ENCODE measurements around the gene ATP11A. TPM values are rescaled to one million over a fixed set of nuclear protein-coding genes. Genes with fewer than 3 reads are reported as not detected.

Gene ATP11A
- total and polyA plus RNA-seq, 9 of the 15 experiments (the other 6 are each of a cell fraction or from before 2014, with no cell fraction given), result 0.38 to 34.2 (median 4.2) TPM

DNA sequence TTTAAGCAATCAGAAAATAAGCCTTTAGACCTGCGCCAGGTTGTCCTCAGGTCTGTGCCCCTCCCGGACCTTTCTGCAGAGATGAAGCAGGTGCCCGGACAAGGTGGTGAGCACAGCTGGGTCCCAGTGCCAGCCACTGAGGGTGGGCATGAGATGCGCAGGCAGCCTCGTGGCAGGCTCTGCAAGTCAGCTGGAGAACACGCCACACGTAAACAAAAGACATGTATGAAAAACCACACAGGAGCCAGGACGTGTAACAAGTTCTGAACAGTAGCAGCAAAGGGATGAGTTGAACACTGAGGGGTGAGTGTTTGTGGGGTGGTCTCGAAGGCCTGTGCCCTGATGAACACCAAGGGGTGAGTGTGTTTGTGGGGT, 210.4 kb downstream of the ATP11A start:
- H3K9me3 ChIP-seq (replicated peaks; ENCODE audit: control insufficient read depth, insufficient read depth, low read depth, low read length), result no peaks in the 10 kb centered on the region
- ATAC-seq, result no peak
- H3K4me3 ChIP-seq, result no peak overlapping the region
- H3K27me3 ChIP-seq (ENCODE audit: control insufficient read depth in 2 of 2, insufficient read depth in 2 of 2, low read length in 2 of 2), result peaks cover 32 to 89% of the 10 kb centered on the region in 2 experiments
- no peak overlapping the region for H3K4me2 ChIP-seq (ENCODE audit: insufficient read depth, low read length)
- POLR2A ChIA-PET, result no interaction called here
- in situ Hi-C loops (cut with MboI), result no loop called here
- no peaks in the 10 kb centered on the region for H3K9me1 ChIP-seq (ENCODE audit: control insufficient read depth, insufficient read depth, low read length)
- H3K9ac ChIP-seq (ENCODE audit: insufficient read depth in 1 of 2, low read depth in 2 of 2, low read length in 2 of 2), result no peak overlapping the region
- no peak for FAIRE-seq
- CTCF ChIA-PET (ENCODE audit: low intra/inter-chr PET ratio), result no interaction called here
- no peaks in the 10 kb centered on the region for H3K79me2 ChIP-seq (ENCODE audit: control insufficient read depth, insufficient read depth, low read length)
- intact Hi-C loops (cut with micrococcal nuclease), result no loop called here
- no peak overlapping the region for H3K27ac ChIP-seq (ENCODE audit: extremely low read depth, low read depth, low read length)
- no peak for TF ChIP-seq PCBP1 (IDR thresholded peaks at IDR 0.05; ENCODE audit: low read depth, low read length, poor library complexity, severe bottlenecking)
- no peak for TF ChIP-seq ATF2 (CRISPR knock-in tag; IDR thresholded peaks at IDR 0.05)
- no peak for TF ChIP-seq HCFC1 (IDR thresholded peaks at IDR 0.05; ENCODE audit: low read depth, low read length)
- no peak for TF ChIP-seq PRDM10 (IDR thresholded peaks at IDR 0.05; ENCODE audit: partially characterized antibody)
- H4K20me1 ChIP-seq (replicated peaks; ENCODE audit: control insufficient read depth, insufficient read depth, low read length), result peaks cover 4% of the 10 kb centered on the region; the same call in 1 of the 2 replicates
- H3K36me3 ChIP-seq (ENCODE audit: control insufficient read depth, insufficient read depth, low read length), result no peaks in the 10 kb centered on the region
- H3K4me1 ChIP-seq (replicated peaks in 1 of 2; ENCODE audit: control insufficient read depth in 2 of 2, insufficient read depth in 2 of 2, low read length in 2 of 2), result peaks cover 0 to 10% of the 10 kb centered on the region in 2 experiments; a peak in 2 of 5 replicates
- no TSS peak for BruUV-seq (replicated peaks)
- no peak overlapping the region for H2AFZ ChIP-seq (ENCODE audit: low read depth, low read length)
- no peak for DNase-seq (ENCODE audit: extremely low read depth in 1 of 4, low spot score in 3 of 4)
- WGBS (ENCODE audit: insufficient coverage, low coverage, missing lambda C conversion rate), result 10% methylated on average over 7 of the region's 9 CpGs
